Measurements from ENCODE around the gene MCF2L.

DNA sequence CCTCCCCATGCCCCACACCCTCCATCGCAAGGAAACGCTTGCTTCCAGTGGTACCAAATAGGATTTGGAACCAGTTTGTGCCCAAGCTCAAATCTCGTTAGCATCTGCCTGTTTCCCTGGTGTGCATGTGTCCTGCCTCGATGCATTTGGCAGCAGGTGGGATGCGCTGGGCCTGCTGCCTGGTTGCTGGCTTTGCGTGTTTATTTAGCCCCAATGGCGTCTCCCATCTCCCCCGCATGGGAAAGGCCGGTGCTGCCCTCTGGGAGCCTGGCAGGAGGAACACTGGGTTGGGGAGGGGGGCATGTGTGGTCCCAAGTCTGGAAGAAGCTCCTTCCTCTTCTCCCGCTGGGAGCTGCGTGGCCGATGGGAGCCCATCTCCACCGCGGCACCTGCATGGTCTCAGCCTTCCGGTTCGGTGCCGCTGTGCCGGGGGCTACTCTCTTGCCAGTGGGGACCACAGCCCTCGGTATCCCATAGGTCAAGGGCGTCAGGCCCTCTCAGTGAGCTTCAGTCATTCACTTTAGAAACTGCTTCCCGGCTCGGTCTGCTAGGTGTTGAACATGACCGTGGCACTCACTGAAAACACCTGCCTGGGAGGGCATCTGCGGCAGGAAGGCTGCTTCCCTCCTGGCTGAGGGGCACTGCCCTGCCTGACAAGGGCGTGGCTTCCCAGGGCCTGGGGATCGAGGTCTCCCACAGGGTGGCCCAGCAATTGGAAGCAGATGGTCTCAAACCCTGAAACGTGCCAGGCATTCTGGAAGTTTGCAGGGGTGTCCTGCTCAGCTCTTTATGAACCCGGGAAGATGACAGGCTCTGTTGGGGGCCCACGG lies 124.8 kb downstream of the MCF2L start:
- TF ChIP-seq, protein P1, sequence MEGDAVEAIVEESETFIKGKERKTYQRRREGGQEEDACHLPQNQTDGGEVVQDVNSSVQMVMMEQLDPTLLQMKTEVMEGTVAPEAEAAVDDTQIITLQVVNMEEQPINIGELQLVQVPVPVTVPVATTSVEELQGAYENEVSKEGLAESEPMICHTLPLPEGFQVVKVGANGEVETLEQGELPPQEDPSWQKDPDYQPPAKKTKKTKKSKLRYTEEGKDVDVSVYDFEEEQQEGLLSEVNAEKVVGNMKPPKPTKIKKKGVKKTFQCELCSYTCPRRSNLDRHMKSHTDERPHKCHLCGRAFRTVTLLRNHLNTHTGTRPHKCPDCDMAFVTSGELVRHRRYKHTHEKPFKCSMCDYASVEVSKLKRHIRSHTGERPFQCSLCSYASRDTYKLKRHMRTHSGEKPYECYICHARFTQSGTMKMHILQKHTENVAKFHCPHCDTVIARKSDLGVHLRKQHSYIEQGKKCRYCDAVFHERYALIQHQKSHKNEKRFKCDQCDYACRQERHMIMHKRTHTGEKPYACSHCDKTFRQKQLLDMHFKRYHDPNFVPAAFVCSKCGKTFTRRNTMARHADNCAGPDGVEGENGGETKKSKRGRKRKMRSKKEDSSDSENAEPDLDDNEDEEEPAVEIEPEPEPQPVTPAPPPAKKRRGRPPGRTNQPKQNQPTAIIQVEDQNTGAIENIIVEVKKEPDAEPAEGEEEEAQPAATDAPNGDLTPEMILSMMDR (IDR thresholded peaks at IDR 0.05; ENCODE audit: insufficient read depth, low read length, poor library complexity, severe bottlenecking): no peak
- TF ChIP-seq EZH2phosphoT487 (conservative IDR thresholded peaks at IDR 0.05; ENCODE audit: low read length): no peak
